GM12892 (cell line): ENCODE measurements around the gene EYS.

Experiments
- POLR2A ChIP-seq: IDR thresholded peaks from 2 replicates; pipeline ENCODE4 v1.6.1; 2011; ENCODE audit warnings: low read depth, low read length, control low read depth
- TAF1 ChIP-seq: IDR thresholded peaks from 2 replicates; pipeline ENCODE4 v1.6.1; 2011; ENCODE audit warnings: low read depth, mild to moderate bottlenecking, control low read depth, low read length, borderline replicate concordance

- no peak for TF ChIP-seq TAF1
- TF ChIP-seq POLR2A = no peak
Measured at GRCh38 chr6:64553249-64553786, 1153.7 kb downstream of the EYS start.
